HL-60 (cell line): ENCODE data around the gene CAMK2B.

Experiments used
- GABPA ChIP-seq: IDR thresholded peaks from 2 replicates; pipeline ENCODE4 v1.6.1; 2012; ENCODE audit warnings: low read depth
- POLR2AphosphoS5 ChIP-seq: IDR thresholded peaks from 2 replicates; pipeline ENCODE4 v1.6.1; 2012; ENCODE audit warnings: low read depth
- TF ChIP-seq, protein P1 (sequence below): IDR thresholded peaks from one replicate; pipeline ENCODE4 v1.5.1; 2011; ENCODE audit warnings: low read length, control low read depth, inconsistent platforms; ENCODE audit not compliant: insufficient read depth

DNA sequence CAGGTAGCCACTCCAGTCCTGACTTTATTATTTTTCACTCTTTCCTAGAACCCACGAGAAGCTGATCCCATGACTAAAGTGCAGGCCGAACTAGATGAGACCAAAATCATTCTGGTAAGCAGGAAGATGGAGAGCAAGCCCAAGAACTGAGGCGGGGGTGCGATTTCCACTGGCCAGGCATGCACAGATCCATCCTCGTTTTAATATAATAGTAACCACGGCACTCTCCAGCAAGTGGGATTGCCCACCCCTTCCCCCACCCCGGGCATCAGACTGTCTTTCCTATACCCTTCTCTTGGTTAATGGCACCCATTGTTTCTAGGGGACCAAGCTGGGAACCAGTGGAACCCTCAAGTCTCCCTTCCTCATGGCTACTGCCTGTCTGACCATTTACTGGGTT, 117.3 kb downstream of the CAMK2B start:
- TF ChIP-seq, protein P1, sequence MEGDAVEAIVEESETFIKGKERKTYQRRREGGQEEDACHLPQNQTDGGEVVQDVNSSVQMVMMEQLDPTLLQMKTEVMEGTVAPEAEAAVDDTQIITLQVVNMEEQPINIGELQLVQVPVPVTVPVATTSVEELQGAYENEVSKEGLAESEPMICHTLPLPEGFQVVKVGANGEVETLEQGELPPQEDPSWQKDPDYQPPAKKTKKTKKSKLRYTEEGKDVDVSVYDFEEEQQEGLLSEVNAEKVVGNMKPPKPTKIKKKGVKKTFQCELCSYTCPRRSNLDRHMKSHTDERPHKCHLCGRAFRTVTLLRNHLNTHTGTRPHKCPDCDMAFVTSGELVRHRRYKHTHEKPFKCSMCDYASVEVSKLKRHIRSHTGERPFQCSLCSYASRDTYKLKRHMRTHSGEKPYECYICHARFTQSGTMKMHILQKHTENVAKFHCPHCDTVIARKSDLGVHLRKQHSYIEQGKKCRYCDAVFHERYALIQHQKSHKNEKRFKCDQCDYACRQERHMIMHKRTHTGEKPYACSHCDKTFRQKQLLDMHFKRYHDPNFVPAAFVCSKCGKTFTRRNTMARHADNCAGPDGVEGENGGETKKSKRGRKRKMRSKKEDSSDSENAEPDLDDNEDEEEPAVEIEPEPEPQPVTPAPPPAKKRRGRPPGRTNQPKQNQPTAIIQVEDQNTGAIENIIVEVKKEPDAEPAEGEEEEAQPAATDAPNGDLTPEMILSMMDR: no peak
- TF ChIP-seq POLR2AphosphoS5 (no peak), GABPA (no peak)
